ENCODE results near the gene ACTR8. TPM values are rescaled to one million over a fixed set of nuclear protein-coding genes. Genes with fewer than 3 reads are reported as not detected.

Gene ACTR8
- total and polyA plus RNA-seq, 2 of the 13 experiments (the other 11 are each of a cell fraction or from before 2014, with no cell fraction given) = 15.5 to 29.0 TPM

DNA sequence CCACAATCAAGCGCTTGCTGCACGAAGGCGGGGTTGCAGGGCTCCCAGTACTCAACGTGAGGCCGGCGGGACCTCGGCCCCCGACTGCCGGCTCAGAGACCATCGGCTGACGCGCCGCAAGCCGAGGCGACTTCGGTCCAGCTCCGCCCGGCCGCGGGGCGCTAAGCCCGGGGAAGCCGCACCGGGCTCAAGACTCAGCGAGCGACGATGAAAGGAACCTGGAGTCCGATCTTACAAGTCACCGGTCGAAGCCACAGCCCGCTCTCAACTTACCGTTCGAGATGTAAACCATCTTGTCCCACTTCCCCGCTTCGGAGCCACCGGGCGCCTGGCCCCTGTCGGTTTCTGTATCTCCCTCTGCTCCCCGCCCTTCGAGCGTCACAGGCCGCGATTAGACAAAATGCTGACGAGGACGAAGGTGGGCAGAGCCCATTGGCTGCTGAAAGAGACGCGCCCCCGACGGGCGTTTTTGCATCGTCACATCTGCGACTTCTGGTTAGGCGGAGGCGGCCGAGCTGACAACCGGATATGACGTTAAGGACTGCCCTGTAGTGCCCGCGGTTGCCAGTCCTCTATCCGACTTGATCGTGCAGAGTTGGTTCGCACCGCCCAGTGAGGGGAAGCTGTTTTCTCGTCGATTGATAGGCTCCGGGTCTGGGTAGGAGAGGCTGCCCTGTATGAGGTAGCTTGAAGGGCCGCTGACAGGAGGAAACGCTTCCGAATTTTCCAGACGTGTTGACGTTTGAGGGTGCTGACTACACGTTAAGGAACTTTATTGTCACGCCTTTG, 9.7 kb upstream of the ACTR8 start, which contains the start of gene SELENOK (continued):
- TF ChIP-seq, protein P1, sequence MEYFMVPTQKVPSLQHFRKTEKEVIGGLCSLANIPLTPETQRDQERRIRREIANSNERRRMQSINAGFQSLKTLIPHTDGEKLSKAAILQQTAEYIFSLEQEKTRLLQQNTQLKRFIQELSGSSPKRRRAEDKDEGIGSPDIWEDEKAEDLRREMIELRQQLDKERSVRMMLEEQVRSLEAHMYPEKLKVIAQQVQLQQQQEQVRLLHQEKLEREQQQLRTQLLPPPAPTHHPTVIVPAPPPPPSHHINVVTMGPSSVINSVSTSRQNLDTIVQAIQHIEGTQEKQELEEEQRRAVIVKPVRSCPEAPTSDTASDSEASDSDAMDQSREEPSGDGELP (IDR thresholded peaks at IDR 0.05; ENCODE audit: borderline replicate concordance, low read depth) = peak; percentile 49; the same call in 1 of the 2 replicates
- TF ChIP-seq SMAD1 (CRISPR knock-in tag; IDR thresholded peaks at IDR 0.05; ENCODE audit: borderline replicate concordance, low read depth) = peak; percentile 73; the same call in 1 of the 2 replicates
- peak; percentile 87 for TF ChIP-seq NFYC (CRISPR knock-in tag; IDR thresholded peaks at IDR 0.05)
- no peak for TF ChIP-seq REXO4 (CRISPR knock-in tag; IDR thresholded peaks at IDR 0.05; ENCODE audit: borderline replicate concordance)
- TF ChIP-seq, protein P2, sequence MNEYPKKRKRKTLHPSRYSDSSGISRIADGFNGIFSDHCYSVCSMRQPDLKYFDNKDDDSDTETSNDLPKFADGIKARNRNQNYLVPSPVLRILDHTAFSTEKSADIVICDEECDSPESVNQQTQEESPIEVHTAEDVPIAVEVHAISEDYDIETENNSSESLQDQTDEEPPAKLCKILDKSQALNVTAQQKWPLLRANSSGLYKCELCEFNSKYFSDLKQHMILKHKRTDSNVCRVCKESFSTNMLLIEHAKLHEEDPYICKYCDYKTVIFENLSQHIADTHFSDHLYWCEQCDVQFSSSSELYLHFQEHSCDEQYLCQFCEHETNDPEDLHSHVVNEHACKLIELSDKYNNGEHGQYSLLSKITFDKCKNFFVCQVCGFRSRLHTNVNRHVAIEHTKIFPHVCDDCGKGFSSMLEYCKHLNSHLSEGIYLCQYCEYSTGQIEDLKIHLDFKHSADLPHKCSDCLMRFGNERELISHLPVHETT (CRISPR knock-in tag; conservative IDR thresholded peaks at IDR 0.05) = no peak
- no peak for TF ChIP-seq CEBPB (IDR thresholded peaks at IDR 0.05; ENCODE audit: borderline replicate concordance, low read depth, low read length)
- TF ChIP-seq ZNF121 (CRISPR knock-in tag; IDR thresholded peaks at IDR 0.05) = no peak
- TF ChIP-seq, protein P3, sequence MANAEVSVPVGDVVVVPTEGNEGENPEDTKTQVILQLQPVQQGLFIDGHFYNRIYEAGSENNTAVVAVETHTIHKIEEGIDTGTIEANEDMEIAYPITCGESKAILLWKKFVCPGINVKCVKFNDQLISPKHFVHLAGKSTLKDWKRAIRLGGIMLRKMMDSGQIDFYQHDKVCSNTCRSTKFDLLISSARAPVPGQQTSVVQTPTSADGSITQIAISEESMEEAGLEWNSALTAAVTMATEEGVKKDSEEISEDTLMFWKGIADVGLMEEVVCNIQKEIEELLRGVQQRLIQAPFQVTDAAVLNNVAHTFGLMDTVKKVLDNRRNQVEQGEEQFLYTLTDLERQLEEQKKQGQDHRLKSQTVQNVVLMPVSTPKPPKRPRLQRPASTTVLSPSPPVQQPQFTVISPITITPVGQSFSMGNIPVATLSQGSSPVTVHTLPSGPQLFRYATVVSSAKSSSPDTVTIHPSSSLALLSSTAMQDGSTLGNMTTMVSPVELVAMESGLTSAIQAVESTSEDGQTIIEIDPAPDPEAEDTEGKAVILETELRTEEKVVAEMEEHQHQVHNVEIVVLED (CRISPR knock-in tag; IDR thresholded peaks at IDR 0.05; ENCODE audit: borderline replicate concordance) = peak; percentile 81
- no peak for TF ChIP-seq WIZ (CRISPR knock-in tag; IDR thresholded peaks at IDR 0.05)
- TF ChIP-seq ZNF891 (CRISPR knock-in tag; IDR thresholded peaks at IDR 0.05) = 0 out of 2 replicates have a peak, but pooled peaks have one; percentile 58
- TF ChIP-seq RXRB (CRISPR knock-in tag; IDR thresholded peaks at IDR 0.05; ENCODE audit: borderline replicate concordance) = no peak; the same call in 1 of the 2 replicates
- TF ChIP-seq FIP1L1 (IDR thresholded peaks at IDR 0.05; ENCODE audit: borderline replicate concordance, insufficient read depth, low read depth, low read length) = no peak
- TF ChIP-seq GZF1 (CRISPR knock-in tag; IDR thresholded peaks at IDR 0.05) = no peak
- 0 out of 2 replicates have a peak, but pooled peaks have one; percentile 36 for TF ChIP-seq ZNF589 (CRISPR knock-in tag; conservative IDR thresholded peaks at IDR 0.05)
- TF ChIP-seq TOPORS (CRISPR knock-in tag; IDR thresholded peaks at IDR 0.05) = no peak
- TF ChIP-seq, protein P4, sequence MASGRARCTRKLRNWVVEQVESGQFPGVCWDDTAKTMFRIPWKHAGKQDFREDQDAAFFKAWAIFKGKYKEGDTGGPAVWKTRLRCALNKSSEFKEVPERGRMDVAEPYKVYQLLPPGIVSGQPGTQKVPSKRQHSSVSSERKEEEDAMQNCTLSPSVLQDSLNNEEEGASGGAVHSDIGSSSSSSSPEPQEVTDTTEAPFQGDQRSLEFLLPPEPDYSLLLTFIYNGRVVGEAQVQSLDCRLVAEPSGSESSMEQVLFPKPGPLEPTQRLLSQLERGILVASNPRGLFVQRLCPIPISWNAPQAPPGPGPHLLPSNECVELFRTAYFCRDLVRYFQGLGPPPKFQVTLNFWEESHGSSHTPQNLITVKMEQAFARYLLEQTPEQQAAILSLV (CRISPR knock-in tag; IDR thresholded peaks at IDR 0.05; ENCODE audit: borderline replicate concordance) = peak; percentile 36; the same call in 1 of the 2 replicates
- TF ChIP-seq ZFP82 (CRISPR knock-in tag; IDR thresholded peaks at IDR 0.05; ENCODE audit: borderline replicate concordance) = peak; percentile 37; the same call in 1 of the 2 replicates
- no peak for TF ChIP-seq BHLHE40 (IDR thresholded peaks at IDR 0.05; ENCODE audit: low read length)
- peak; percentile 80 for TF ChIP-seq EED (CRISPR knock-in tag; IDR thresholded peaks at IDR 0.05)
- TF ChIP-seq TCF7 (IDR thresholded peaks at IDR 0.05; ENCODE audit: low read depth) = no peak
- TF ChIP-seq, protein P5, sequence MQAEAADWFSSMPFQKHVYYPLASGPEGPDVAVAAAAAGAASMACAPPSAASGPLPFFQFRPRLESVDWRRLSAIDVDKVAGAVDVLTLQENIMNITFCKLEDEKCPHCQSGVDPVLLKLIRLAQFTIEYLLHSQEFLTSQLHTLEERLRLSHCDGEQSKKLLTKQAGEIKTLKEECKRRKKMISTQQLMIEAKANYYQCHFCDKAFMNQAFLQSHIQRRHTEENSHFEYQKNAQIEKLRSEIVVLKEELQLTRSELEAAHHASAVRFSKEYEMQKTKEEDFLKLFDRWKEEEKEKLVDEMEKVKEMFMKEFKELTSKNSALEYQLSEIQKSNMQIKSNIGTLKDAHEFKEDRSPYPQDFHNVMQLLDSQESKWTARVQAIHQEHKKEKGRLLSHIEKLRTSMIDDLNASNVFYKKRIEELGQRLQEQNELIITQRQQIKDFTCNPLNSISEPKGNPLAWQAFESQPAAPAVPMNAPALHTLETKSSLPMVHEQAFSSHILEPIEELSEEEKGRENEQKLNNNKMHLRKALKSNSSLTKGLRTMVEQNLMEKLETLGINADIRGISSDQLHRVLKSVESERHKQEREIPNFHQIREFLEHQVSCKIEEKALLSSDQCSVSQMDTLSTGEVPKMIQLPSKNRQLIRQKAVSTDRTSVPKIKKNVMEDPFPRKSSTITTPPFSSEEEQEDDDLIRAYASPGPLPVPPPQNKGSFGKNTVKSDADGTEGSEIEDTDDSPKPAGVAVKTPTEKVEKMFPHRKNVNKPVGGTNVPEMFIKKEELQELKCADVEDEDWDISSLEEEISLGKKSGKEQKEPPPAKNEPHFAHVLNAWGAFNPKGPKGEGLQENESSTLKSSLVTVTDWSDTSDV (CRISPR knock-in tag; IDR thresholded peaks at IDR 0.05) = no peak
- 0 out of 2 replicates have a peak, but pooled peaks have one; percentile 60 for TF ChIP-seq SALL1 (CRISPR knock-in tag; IDR thresholded peaks at IDR 0.05)

Measured in HepG2 (cell line).